ENCODE measurements around the gene DCDC2C. TPM values are rescaled to one million over a fixed set of nuclear protein-coding genes. Genes with fewer than 3 reads are reported as not detected.

DCDC2C gene
- total RNA-seq, 2 donors from 2014 or later = not detected

GRCh38 chr2:3703757-3704355 lies 481 bp downstream of the DCDC2C start:
- peak overlapping the region; percentile 50 for H3K4me3 Mint-ChIP-seq
- peaks cover 7% of the 10 kb centered on the region for H3K9me3 Mint-ChIP-seq
- H3K4me1 Mint-ChIP-seq = peaks cover 7% of the 10 kb centered on the region
- Histone ChIP-seq H3K9me3 (ENCODE audit: control insufficient read depth, low read length) (no peaks in the 10 kb centered on the region), H3K36me3 (ENCODE audit: control insufficient read depth, insufficient read depth, low read length) (no peaks in the 10 kb centered on the region), H3K4me1 (ENCODE audit: control insufficient read depth, insufficient read depth, low read length) (no peaks in the 10 kb centered on the region), H3K27me3 (ENCODE audit: control insufficient read depth, insufficient read depth, low read length, poor library complexity, severe bottlenecking) (peaks cover 44% of the 10 kb centered on the region), H3K27ac (ENCODE audit: low read depth, low read length) (no peak overlapping the region), H3K9ac (ENCODE audit: extremely low read depth, low read length, poor library complexity, severe bottlenecking) (no peak overlapping the region), H3K4me3 (ENCODE audit: low read length) (no peak overlapping the region)
- no peak for TF ChIP-seq CTCF (conservative IDR thresholded peaks at IDR 0.05)
- H3K27me3 Mint-ChIP-seq (ENCODE audit: insufficient read depth) = peaks cover 58% of the 10 kb centered on the region
- H3K27ac Mint-ChIP-seq = no peak overlapping the region
- WGBS, 2 experiments (ENCODE audit: insufficient coverage in 1 of 2, insufficient read length in 1 of 2) = 64 to 67% methylated on average over 30 to 69 of the region's 73 CpGs
- H3K36me3 Mint-ChIP-seq (ENCODE audit: low read depth) = no peaks in the 10 kb centered on the region
- DNase-seq = no peak

- Mint-ChIP-seq H3K4me1 (peaks cover 7% of the 10 kb centered on the region), H3K27me3 (ENCODE audit: insufficient read depth) (peaks cover 50% of the 10 kb centered on the region), H3K9me3 (peaks cover 7% of the 10 kb centered on the region), H3K4me3 (peak overlapping the region; percentile 9), H3K27ac (no peak overlapping the region), H3K36me3 (ENCODE audit: low read depth) (no peaks in the 10 kb centered on the region)
- Histone ChIP-seq H3K9me3 (ENCODE audit: control insufficient read depth, low read length) (no peaks in the 10 kb centered on the region), H3K4me1 (ENCODE audit: control insufficient read depth, insufficient read depth, low read length) (no peaks in the 10 kb centered on the region), H3K36me3 (ENCODE audit: control insufficient read depth, insufficient read depth, low read length) (no peaks in the 10 kb centered on the region), H3K27me3 (ENCODE audit: control insufficient read depth, insufficient read depth, low read length, poor library complexity, severe bottlenecking) (peaks cover 42% of the 10 kb centered on the region), H3K4me3 (ENCODE audit: low read length) (no peak overlapping the region), H3K9ac (ENCODE audit: extremely low read depth, low read length, poor library complexity, severe bottlenecking) (no peak overlapping the region), H3K27ac (ENCODE audit: low read depth, low read length) (peak overlapping the region; percentile 49)
- WGBS, 2 experiments (ENCODE audit: insufficient coverage in 1 of 2, insufficient read length in 1 of 2) = 44 to 65% methylated on average over 4 of the region's 6 CpGs
- no peak for TF ChIP-seq CTCF (conservative IDR thresholded peaks at IDR 0.05)
- DNase-seq = no peak
Measured at GRCh38 chr2:3704692-3705091, 1.3 kb downstream of the DCDC2C start.

- no peak for TF ChIP-seq CTCF (conservative IDR thresholded peaks at IDR 0.05)
- Mint-ChIP-seq H3K9me3 (peaks cover 7% of the 10 kb centered on the region), H3K27ac (no peak overlapping the region), H3K36me3 (ENCODE audit: low read depth) (no peaks in the 10 kb centered on the region), H3K4me1 (peaks cover 7% of the 10 kb centered on the region), H3K27me3 (ENCODE audit: insufficient read depth) (peaks cover 39% of the 10 kb centered on the region), H3K4me3 (no peak overlapping the region)
- no peaks in the 10 kb centered on the region for H3K9me3 ChIP-seq (ENCODE audit: control insufficient read depth, low read length)
- no peaks in the 10 kb centered on the region for H3K4me1 ChIP-seq (ENCODE audit: control insufficient read depth, insufficient read depth, low read length)
- no peak overlapping the region for H3K27ac ChIP-seq (ENCODE audit: low read depth, low read length)
- no peaks in the 10 kb centered on the region for H3K36me3 ChIP-seq (ENCODE audit: control insufficient read depth, insufficient read depth, low read length)
- no peak overlapping the region for H3K9ac ChIP-seq (ENCODE audit: extremely low read depth, low read length, poor library complexity, severe bottlenecking)
- DNase-seq = no peak
- H3K27me3 ChIP-seq (ENCODE audit: control insufficient read depth, insufficient read depth, low read length, poor library complexity, severe bottlenecking) = peaks cover 31% of the 10 kb centered on the region
- H3K4me3 ChIP-seq (ENCODE audit: low read length) = no peak overlapping the region
- WGBS, 2 experiments (ENCODE audit: insufficient coverage in 1 of 2, insufficient read length in 1 of 2) = 75 to 77% methylated on average over 1 to 2 of the region's 2 CpGs
Measured at GRCh38 chr2:3705782-3706181, 2.4 kb downstream of the DCDC2C start.
